ENCODE measurements around the gene FGFBP3. TPM values are rescaled to one million over a fixed set of nuclear protein-coding genes. Genes with fewer than 3 reads are reported as not detected.

The FGFBP3 gene
- total and polyA plus RNA-seq, 2 of the 4 experiments (the other 2 are of a cell fraction), result under 0.01 to 0.36 TPM

- BruUV-seq (replicated peaks), result no TSS peak
- TF ChIP-seq CEBPB (IDR thresholded peaks at IDR 0.05; ENCODE audit: low read depth, low read length) (peak; percentile 30; the same call in 1 of the 2 replicates), RCOR1 (IDR thresholded peaks at IDR 0.05; ENCODE audit: insufficient replicate concordance, low read length) (no peak), FOS (IDR thresholded peaks at IDR 0.05; ENCODE audit: low read depth, low read length) (no peak; the same call in 1 of the 2 replicates), MXI1 (IDR thresholded peaks at IDR 0.05; ENCODE audit: borderline replicate concordance, low read depth, low read length) (no peak), RFX5 (IDR thresholded peaks at IDR 0.05; ENCODE audit: low read depth, low read length) (no peak), NFE2L2 (IDR thresholded peaks at IDR 0.05; ENCODE audit: low read depth, low read length) (0 out of 2 replicates have a peak, but pooled peaks have one; percentile 16), BHLHE40 (IDR thresholded peaks at IDR 0.05; ENCODE audit: low read depth, low read length) (peak; percentile 81), MAFK (IDR thresholded peaks at IDR 0.05; ENCODE audit: low read depth, low read length) (peak; percentile 44; the same call in 1 of the 2 replicates), RAD21 (IDR thresholded peaks at IDR 0.05; ENCODE audit: low read length) (no peak), ELK1 (IDR thresholded peaks at IDR 0.05; ENCODE audit: borderline replicate concordance, low read depth, low read length) (no peak)
- TF ChIP-seq, protein P1, sequence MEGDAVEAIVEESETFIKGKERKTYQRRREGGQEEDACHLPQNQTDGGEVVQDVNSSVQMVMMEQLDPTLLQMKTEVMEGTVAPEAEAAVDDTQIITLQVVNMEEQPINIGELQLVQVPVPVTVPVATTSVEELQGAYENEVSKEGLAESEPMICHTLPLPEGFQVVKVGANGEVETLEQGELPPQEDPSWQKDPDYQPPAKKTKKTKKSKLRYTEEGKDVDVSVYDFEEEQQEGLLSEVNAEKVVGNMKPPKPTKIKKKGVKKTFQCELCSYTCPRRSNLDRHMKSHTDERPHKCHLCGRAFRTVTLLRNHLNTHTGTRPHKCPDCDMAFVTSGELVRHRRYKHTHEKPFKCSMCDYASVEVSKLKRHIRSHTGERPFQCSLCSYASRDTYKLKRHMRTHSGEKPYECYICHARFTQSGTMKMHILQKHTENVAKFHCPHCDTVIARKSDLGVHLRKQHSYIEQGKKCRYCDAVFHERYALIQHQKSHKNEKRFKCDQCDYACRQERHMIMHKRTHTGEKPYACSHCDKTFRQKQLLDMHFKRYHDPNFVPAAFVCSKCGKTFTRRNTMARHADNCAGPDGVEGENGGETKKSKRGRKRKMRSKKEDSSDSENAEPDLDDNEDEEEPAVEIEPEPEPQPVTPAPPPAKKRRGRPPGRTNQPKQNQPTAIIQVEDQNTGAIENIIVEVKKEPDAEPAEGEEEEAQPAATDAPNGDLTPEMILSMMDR (conservative IDR thresholded peaks at IDR 0.05; ENCODE audit: low read depth, low read length), result no peak
- TF ChIP-seq, protein P2, sequence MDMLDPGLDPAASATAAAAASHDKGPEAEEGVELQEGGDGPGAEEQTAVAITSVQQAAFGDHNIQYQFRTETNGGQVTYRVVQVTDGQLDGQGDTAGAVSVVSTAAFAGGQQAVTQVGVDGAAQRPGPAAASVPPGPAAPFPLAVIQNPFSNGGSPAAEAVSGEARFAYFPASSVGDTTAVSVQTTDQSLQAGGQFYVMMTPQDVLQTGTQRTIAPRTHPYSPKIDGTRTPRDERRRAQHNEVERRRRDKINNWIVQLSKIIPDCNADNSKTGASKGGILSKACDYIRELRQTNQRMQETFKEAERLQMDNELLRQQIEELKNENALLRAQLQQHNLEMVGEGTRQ (IDR thresholded peaks at IDR 0.05; ENCODE audit: low read depth, low read length), result peak; percentile 25; the same call in 1 of the 2 replicates
These were observed 14.3 kb upstream of the FGFBP3 start, which contains the start of gene BTAF1 for GRCh38 chr10:91923371-91924211. TSS of gene BTAF1 (plus strand) at chr10:91923770. CDS start at chr10:91924077, 307 bp downstream.

More at GRCh38 chr10:91923371-91924211, 14.3 kb upstream of the FGFBP3 start, which contains the start of gene BTAF1:
- 1% methylated on average over 16 of the region's 65 CpGs; no CpG with 5 or more reads in 1 of the 2 experiments for WGBS, 2 experiments (ENCODE audit: extremely low coverage in 2 of 2, insufficient read length in 1 of 2)
- H3K27me3 ChIP-seq (ENCODE audit: control insufficient read depth, insufficient read depth, low read length), result no peaks in the 10 kb centered on the region
- H2AK5ac ChIP-seq (ENCODE audit: low read depth, low read length), result peak within 1 kb of the TSS; percentile 57
- peaks cover 0 to 30% of the 10 kb centered on the region in 2 experiments; a peak in 2 of 4 replicates for H3K79me1 ChIP-seq (ENCODE audit: low read depth in 1 of 2, low read length in 2 of 2)
- peak within 1 kb of the TSS; percentile 100 for H3K14ac ChIP-seq (replicated peaks; ENCODE audit: low read depth, low read length)
- H4K5ac ChIP-seq (ENCODE audit: low read depth, low read length), result peak within 1 kb of the TSS; percentile 98
- peak within 1 kb of the TSS; percentile 97 for H3K9ac ChIP-seq (ENCODE audit: low read depth, low read length)
- no peaks in the 10 kb centered on the region for H3K9me1 ChIP-seq (ENCODE audit: insufficient read depth, low read length)
- H2BK5ac ChIP-seq (ENCODE audit: low read depth, low read length, poor library complexity, severe bottlenecking), result peak within 1 kb of the TSS; percentile 96
- no peaks in the 10 kb centered on the region for H3K36me3 ChIP-seq (ENCODE audit: control insufficient read depth, insufficient read depth, low read length)
- peak within 1 kb of the TSS; percentile 97 to 99 for H4K8ac ChIP-seq (ENCODE audit: low read depth in 2 of 2, low read length in 2 of 2)
- DNase-seq, result peak; percentile 95
- H2BK120ac ChIP-seq (ENCODE audit: low read depth, low read length), result peak within 1 kb of the TSS; percentile 82
- CTCF ChIA-PET, result interaction anchor here (0.6 to 1.3 kb wide), 4 partner anchors 9 to 288 kb away, joined by 3 to 6 read pairs (median 4); no protein-coding TSS in a partner anchor
- H3K9me3 ChIP-seq (ENCODE audit: control insufficient read depth, insufficient read depth, low read length), result peaks cover 4% of the 10 kb centered on the region
- peak within 1 kb of the TSS; percentile 92 for H3K4me3 ChIP-seq (ENCODE audit: insufficient read depth, low read depth, low read length)
- peak within 1 kb of the TSS; percentile 54; the same call in 2 of the 3 replicates for H2BK15ac ChIP-seq (ENCODE audit: low read depth, low read length)
- H3K4ac ChIP-seq (ENCODE audit: low read depth, low read length), result peak within 1 kb of the TSS; percentile 88
- H3K4me2 ChIP-seq (ENCODE audit: low read depth, low read length), result peak within 1 kb of the TSS; percentile 99
- dilution Hi-C loops (cut with HindIII; ENCODE audit: low sequenced_read_pairs, unreplicated experiment), result no loop called here
- peak within 1 kb of the TSS; percentile 36; the same call in 1 of the 2 replicates for H2BK20ac ChIP-seq (ENCODE audit: low read depth, low read length)
- in situ Hi-C loops (cut with MboI; ENCODE audit: low sequenced_read_pairs), result loop anchor here (25.0 kb wide), 2 partner anchors 536 to 1011 kb away; partner anchors contain the start of gene ANKRD1
- H3K18ac ChIP-seq (ENCODE audit: low read depth, low read length), result peak within 1 kb of the TSS; percentile 35; the same call in 1 of the 2 replicates
- intact Hi-C loops (cut with micrococcal nuclease), result no loop called here
- peak; percentile 96 for ATAC-seq (ENCODE audit: low read depth)
- H4K91ac ChIP-seq (ENCODE audit: insufficient read depth, low read depth, low read length), result peak within 1 kb of the TSS; percentile 94
- POLR2A ChIA-PET (ENCODE audit: unreplicated experiment), result interaction anchor here (0.5 to 0.7 kb wide), 4 partner anchors 12 to 293 kb away, joined by 3 to 5 read pairs (median 4); no protein-coding TSS in a partner anchor
- peak within 1 kb of the TSS; percentile 89 for H2AK9ac ChIP-seq (replicated peaks; ENCODE audit: low read depth, low read length, poor library complexity)
- H4K20me1 ChIP-seq (ENCODE audit: insufficient read depth, low read length), result peaks cover 9% of the 10 kb centered on the region; the same call in 1 of the 2 replicates
- H2AFZ ChIP-seq (replicated peaks; ENCODE audit: low read length, poor library complexity), result peak within 1 kb of the TSS; percentile 100
- peak within 1 kb of the TSS; percentile 96 for H3K56ac ChIP-seq (ENCODE audit: extremely low read depth, insufficient read depth, low read length)
- peak within 1 kb of the TSS; percentile 93 for H3K27ac ChIP-seq (ENCODE audit: insufficient read depth, low read length)
- peak within 1 kb of the TSS; percentile 99 for H3K23ac ChIP-seq (ENCODE audit: low read depth, low read length)
- no peaks in the 10 kb centered on the region for H3K4me1 ChIP-seq (ENCODE audit: control insufficient read depth, insufficient read depth, low read length)

Measured in IMR-90 (cell line).